SU-DHL-6 (cell line): Measurements from ENCODE around the gene SLC9A2.

ENCODE experiments used
- CTCF ChIP-seq: fragments of 200-600 bp; sonication (generic); IDR thresholded peaks from one replicate; pipeline ENCODE4 v1.5.1; 2017; ENCODE audit warnings: antibody characterized with exemption, mild to moderate bottlenecking, low read length, moderate library complexity; ENCODE audit not compliant: insufficient read depth, poor library complexity, severe bottlenecking
- EZH2phosphoT487 ChIP-seq: fragments of 200-600 bp; sonication (generic), shearing (Covaris generic); conservative IDR thresholded peaks from 2 replicates; pipeline ENCODE4 v1.6.1; 2018; ENCODE audit warnings: mild to moderate bottlenecking, antibody characterized with exemption, low read length, moderate library complexity, mixed read lengths

DNA sequence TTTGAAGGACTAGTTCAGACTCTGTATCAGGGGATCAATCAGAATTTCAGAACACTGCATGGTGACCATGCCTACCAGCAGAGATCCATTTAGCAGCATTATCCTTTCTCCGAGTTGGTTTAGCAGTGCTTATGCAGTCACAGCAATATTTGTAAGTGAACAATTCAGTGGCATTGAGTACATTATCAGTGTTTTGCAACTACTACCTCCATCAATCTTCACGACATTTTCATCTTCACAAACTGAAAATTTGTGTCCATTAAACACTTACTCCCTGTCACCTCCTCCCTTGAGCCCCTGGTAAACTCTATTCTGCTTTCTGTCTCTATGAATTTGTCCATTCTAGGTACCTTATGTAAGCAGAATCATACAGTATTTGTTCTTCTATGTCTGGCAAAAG lies 20.1 kb downstream of the SLC9A2 start:
- TF ChIP-seq EZH2phosphoT487 (no peak), CTCF (no peak)
